MCF 10A (cell line): ENCODE results near the gene CBLIF. TPM values are rescaled to one million over a fixed set of nuclear protein-coding genes. Genes with fewer than 3 reads are reported as not detected.

Experiments
- BruUV-seq: library from RNA; stranded (reverse); fragments of 400-500 nt; replicated peaks from 2 replicates; lab custom pipeline; 2021; lab: Mats Ljungman, UMichigan
- CTCF ChIA-PET: fragments of 300-600 bp; sonication (Branson Sonifier 250); formaldehyde crosslinking; extraction: SDS; loops from one replicate; lab custom pipeline; 2021; ENCODE audit warnings: antibody characterized with exemption, inconsistent platforms; lab: Yijun Ruan, JAX
- POLR2A ChIA-PET: fragments of 300-600, 350-650 bp; sonication (Branson Sonifier 250); formaldehyde crosslinking; extraction: SDS; loops from one replicate; lab custom pipeline; 2020; ENCODE audit warnings: antibody characterized with exemption, inconsistent platforms; lab: Yijun Ruan, JAX
- DNase-seq: peaks from one replicate; pipeline ENCODE4 v3.0.0-alpha.2; 2018; ENCODE audit not compliant: unreplicated experiment
- H3K27ac Mint-ChIP-seq: one replicate; pipeline ENCODE4 v1.8.0; 2022; ENCODE audit warnings: mild to moderate bottlenecking, low read depth, mixed read lengths; ENCODE audit not compliant: unreplicated experiment
- H3K27me3 Mint-ChIP-seq: one replicate; pipeline ENCODE4 v1.8.0; 2022; ENCODE audit warnings: mixed read lengths; ENCODE audit not compliant: insufficient read depth, unreplicated experiment
- H3K36me3 Mint-ChIP-seq: one replicate; pipeline ENCODE4 v1.8.0; 2022; ENCODE audit warnings: mild to moderate bottlenecking, moderate library complexity, mixed read lengths; ENCODE audit not compliant: insufficient read depth, unreplicated experiment
- H3K4me1 Mint-ChIP-seq: one replicate; pipeline ENCODE4 v1.8.0; 2022; ENCODE audit warnings: mixed read lengths; ENCODE audit not compliant: insufficient read depth, unreplicated experiment
- H3K4me3 Mint-ChIP-seq: one replicate; pipeline ENCODE4 v1.8.0; 2022; ENCODE audit warnings: mild to moderate bottlenecking, moderate library complexity, mixed read lengths; ENCODE audit not compliant: unreplicated experiment
- H3K9me3 Mint-ChIP-seq: one replicate; pipeline ENCODE4 v1.8.0; 2022; ENCODE audit warnings: mixed read lengths; ENCODE audit not compliant: unreplicated experiment
- CTCF ChIP-seq: fragments of 200-600 bp; IDR thresholded peaks from one replicate; pipeline ENCODE4 v1.8.0; 2022; ENCODE audit warnings: antibody characterized with exemption, mild to moderate bottlenecking; ENCODE audit not compliant: unreplicated experiment
- intact Hi-C: fragments of 100-400 bp; cut with micrococcal nuclease; formaldehyde crosslinking; loops from 2 replicates; pipeline ENCODE4 v1.14.1; 2022
- total RNA-seq: library from RNA; stranded (reverse); gene quantifications from 2 replicates; pipeline ENCODE4 v1.2.3, GENCODE V29; 2022

The CBLIF gene
- total RNA-seq, 1 experiment from 2014 or later, result not detected

GRCh38 chr11:59800390-59801025 is 44.8 kb downstream of the CBLIF start:
- TF ChIP-seq CTCF, result no peak
- no peak overlapping the region for H3K27ac Mint-ChIP-seq
- POLR2A ChIA-PET, result interaction anchor here (1.2 to 4.9 kb wide), 4 partner anchors 9 to 48 kb away, joined by 4 to 59 read pairs (median 6); partner anchors contain the start of gene STX3
- CTCF ChIA-PET, result interaction anchor here (0.6 to 7.3 kb wide), 14 partner anchors 7 to 439 kb away, joined by 3 to 160 read pairs (median 6); partner anchors contain the start of genes MRPL16, PATL1 and STX3
- peaks cover 32% of the 10 kb centered on the region for H3K36me3 Mint-ChIP-seq
- no peaks in the 10 kb centered on the region for H3K9me3 Mint-ChIP-seq
- no TSS peak for BruUV-seq
- H3K4me1 Mint-ChIP-seq, result no peaks in the 10 kb centered on the region
- H3K4me3 Mint-ChIP-seq, result no peak overlapping the region
- intact Hi-C loops, result loop anchor here (5.0 kb wide), 1 partner anchor 118 kb away; no protein-coding TSS in a partner anchor
- DNase-seq, result no peak
- no peaks in the 10 kb centered on the region for H3K27me3 Mint-ChIP-seq

DNA sequence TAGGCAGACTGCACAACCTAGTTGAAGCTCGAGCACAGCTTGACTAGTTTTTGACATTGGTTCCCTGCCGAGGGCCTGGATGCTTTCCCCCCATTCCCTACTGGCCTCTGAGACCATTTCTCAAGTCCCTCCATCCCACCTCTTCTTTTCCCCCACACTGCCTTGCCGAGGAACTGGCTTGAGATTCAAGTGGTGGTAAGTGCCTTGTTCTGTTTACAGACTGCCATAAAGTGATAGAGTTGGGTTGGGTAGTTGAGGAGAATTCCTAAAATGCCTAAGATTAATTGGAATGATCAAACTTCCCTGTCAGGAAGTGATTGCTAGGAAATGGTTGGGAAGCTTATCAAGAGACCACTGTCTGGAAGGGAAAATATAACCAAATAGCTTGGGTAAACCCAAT is 50.9 kb downstream of the CBLIF start:
- Mint-ChIP-seq H3K27me3 (no peaks in the 10 kb centered on the region), H3K4me1 (no peaks in the 10 kb centered on the region), H3K36me3 (peaks cover 57% of the 10 kb centered on the region), H3K4me3 (no peak overlapping the region), H3K27ac (no peak overlapping the region), H3K9me3 (no peaks in the 10 kb centered on the region)
- intact Hi-C loops, result no loop called here
- no peak for DNase-seq
- ChIA-PET CTCF (interaction anchor here (1.7 to 2.6 kb wide), 2 partner anchors 7 to 41 kb away, joined by 10 to 11 read pairs; no protein-coding TSS in a partner anchor), POLR2A (interaction anchor here (0.7 kb wide), 1 partner anchor 257 kb away, joined by 3 read pairs; no protein-coding TSS in a partner anchor)
- BruUV-seq, result no TSS peak
- TF ChIP-seq CTCF, result no peak

- H3K27ac Mint-ChIP-seq, result no peak overlapping the region
- CTCF ChIA-PET, result interaction anchor here (0.7 to 1.7 kb wide), 4 partner anchors 9 to 38 kb away, joined by 3 to 10 read pairs (median 4); no protein-coding TSS in a partner anchor
Measured at GRCh38 chr11:59792507-59792906, 52.8 kb downstream of the CBLIF start.

More at GRCh38 chr11:59792507-59792906, 52.8 kb downstream of the CBLIF start:
- POLR2A ChIA-PET, result no interaction called here
- H3K27me3 Mint-ChIP-seq, result no peaks in the 10 kb centered on the region
- intact Hi-C loops, result no loop called here
- peaks cover 72% of the 10 kb centered on the region for H3K36me3 Mint-ChIP-seq
- no peaks in the 10 kb centered on the region for H3K9me3 Mint-ChIP-seq
- H3K4me3 Mint-ChIP-seq, result no peak overlapping the region
- no TSS peak for BruUV-seq
- peaks cover under 1% of the 10 kb centered on the region for H3K4me1 Mint-ChIP-seq
- DNase-seq, result no peak
- no peak for TF ChIP-seq CTCF
